Astrocyte (in vitro differentiated cells and primary cell): Measurements from ENCODE around the gene LACRT. TPM values are rescaled to one million over a fixed set of nuclear protein-coding genes. Genes with fewer than 3 reads are reported as not detected.

Source experiments
- DNase-seq: peaks from one replicate; pipeline ENCODE4 v3.0.0-alpha.2; 2010; ENCODE audit warnings: low read depth
- FAIRE-seq: peaks from 2 replicates; lab custom pipeline; 2011; peaks lifted over from hg19 to GRCh38; lab: Jason Lieb, UNC
- H2AFZ ChIP-seq: 2 replicates; pipeline ENCODE4 v1.6.0; 2012; ENCODE audit warnings: low read depth, low read length, inconsistent platforms
- H3K27ac ChIP-seq: 2 replicates; pipeline ENCODE4 v1.5.1; 2011; ENCODE audit warnings: low read depth, low read length, inconsistent platforms
- H3K27me3 ChIP-seq: 2 replicates; pipeline ENCODE4 v1.6.0; 2011; ENCODE audit warnings: low read length, inconsistent platforms; ENCODE audit not compliant: insufficient read depth
- H3K36me3 ChIP-seq: 2 replicates; pipeline ENCODE4 v1.5.1; 2011; ENCODE audit warnings: low read length, inconsistent platforms; ENCODE audit not compliant: insufficient read depth
- H3K4me1 ChIP-seq: 2 replicates; pipeline ENCODE4 v1.5.1; 2011; ENCODE audit warnings: low read length, inconsistent platforms; ENCODE audit not compliant: insufficient read depth
- H3K4me2 ChIP-seq: 2 replicates; pipeline ENCODE4 v1.6.0; 2012; ENCODE audit warnings: low read length, inconsistent platforms
- H3K4me3 ChIP-seq: 2 replicates; pipeline ENCODE4 v1.5.1; 2011; ENCODE audit warnings: low read depth, mild to moderate bottlenecking, low read length, inconsistent platforms; ENCODE audit not compliant: insufficient read depth
- H3K79me2 ChIP-seq: 2 replicates; pipeline ENCODE4 v1.6.0; 2012; ENCODE audit warnings: mild to moderate bottlenecking, low read length, inconsistent platforms; ENCODE audit not compliant: insufficient read depth
- H3K9ac ChIP-seq: 2 replicates; pipeline ENCODE4 v1.6.0; 2012; ENCODE audit warnings: mild to moderate bottlenecking, low read length, inconsistent platforms
- H3K9me3 ChIP-seq: 2 replicates; pipeline ENCODE4 v1.5.1; 2012; ENCODE audit warnings: low read depth, mild to moderate bottlenecking, low read length, inconsistent platforms; ENCODE audit not compliant: insufficient read depth
- H4K20me1 ChIP-seq: 2 replicates; pipeline ENCODE4 v1.6.0; 2012; ENCODE audit warnings: low read length, inconsistent platforms; ENCODE audit not compliant: insufficient read depth
- H3K27ac Mint-ChIP-seq: one replicate; pipeline ENCODE4 v1.8.0; 2021; ENCODE audit warnings: mild to moderate bottlenecking, mixed read lengths; ENCODE audit not compliant: unreplicated experiment
- H3K27me3 Mint-ChIP-seq: one replicate; pipeline ENCODE4 v1.8.0; 2021; ENCODE audit warnings: low read depth, mixed read lengths; ENCODE audit not compliant: unreplicated experiment
- H3K36me3 Mint-ChIP-seq: one replicate; pipeline ENCODE4 v1.8.0; 2021; ENCODE audit warnings: low read depth, mixed read lengths; ENCODE audit not compliant: unreplicated experiment
- H3K4me1 Mint-ChIP-seq: one replicate; pipeline ENCODE4 v1.8.0; 2021; ENCODE audit warnings: low read depth, mixed read lengths; ENCODE audit not compliant: unreplicated experiment
- H3K4me3 Mint-ChIP-seq: one replicate; pipeline ENCODE4 v1.8.0; 2021; ENCODE audit warnings: mild to moderate bottlenecking, moderate library complexity, mixed read lengths; ENCODE audit not compliant: unreplicated experiment
- H3K9me3 Mint-ChIP-seq: one replicate; pipeline ENCODE4 v1.8.0; 2021; ENCODE audit warnings: mild to moderate bottlenecking, mixed read lengths; ENCODE audit not compliant: unreplicated experiment
- CTCF ChIP-seq: IDR thresholded peaks from 2 replicates; pipeline ENCODE4 v1.5.1; 2011; ENCODE audit warnings: low read depth, mild to moderate bottlenecking, inconsistent platforms, low read length, moderate library complexity; ENCODE audit not compliant: insufficient read depth
- EZH2 ChIP-seq: IDR thresholded peaks from 2 replicates; pipeline ENCODE4 v1.6.1; 2012; ENCODE audit warnings: mild to moderate bottlenecking, low read length, inconsistent platforms; ENCODE audit not compliant: insufficient read depth
- total RNA-seq: library from RNA; stranded (reverse); gene quantifications from 2 replicates; pipeline ENCODE4 v1.2.1, GENCODE V29; 2021

Gene LACRT
- total RNA-seq, 1 donor from 2014 or later = not detected

DNA sequence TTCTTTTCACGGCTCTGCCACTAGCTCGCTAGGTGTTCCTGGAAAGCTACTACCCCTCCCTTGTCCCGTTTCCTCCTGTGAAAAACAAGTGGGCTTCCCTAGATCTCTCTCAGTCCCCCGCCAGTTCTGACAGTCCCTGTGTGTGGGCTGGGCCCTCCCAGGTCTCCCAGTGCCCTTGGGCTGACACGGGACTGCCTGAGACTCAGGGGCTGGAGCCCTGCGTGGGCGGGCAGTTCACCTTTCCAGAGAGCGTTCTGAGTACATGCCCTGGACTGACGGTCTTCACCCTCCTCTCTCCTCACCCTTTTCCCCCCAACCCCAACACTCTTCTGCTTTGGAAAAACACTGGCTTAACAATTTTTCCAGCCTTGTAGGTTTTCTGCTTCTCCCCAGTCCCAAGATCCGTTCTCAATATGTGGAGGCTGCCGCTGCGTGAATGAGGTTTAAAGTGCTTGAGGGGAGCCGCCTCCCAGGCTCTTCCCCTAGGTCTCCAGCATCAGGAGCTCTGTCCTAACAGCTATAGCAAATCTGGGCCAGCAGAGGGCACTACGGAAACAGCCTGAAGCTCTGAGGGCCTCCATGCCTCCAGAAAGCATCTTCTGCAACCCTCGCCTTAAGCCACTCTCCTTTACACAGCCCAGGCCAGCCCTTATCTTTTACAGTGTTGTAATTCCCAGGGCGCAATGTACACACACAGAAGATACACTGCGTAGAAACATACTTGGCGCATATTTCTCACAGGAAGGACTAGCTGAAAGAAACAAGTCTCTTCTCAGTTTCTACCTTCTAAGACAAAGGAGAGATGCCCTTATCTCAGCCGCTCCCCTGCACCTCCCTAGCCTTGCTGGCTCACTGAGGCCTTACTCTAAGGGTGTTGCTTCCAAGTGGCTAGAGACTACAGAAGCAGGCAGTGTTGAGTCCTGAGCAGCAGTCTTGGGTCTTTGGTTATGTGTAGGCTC is 23.9 kb upstream of the LACRT start:
- Histone ChIP-seq H3K27ac (no peak overlapping the region), H3K9me3 (no peaks in the 10 kb centered on the region), H4K20me1 (no peaks in the 10 kb centered on the region), H3K4me3 (no peak overlapping the region), H3K4me2 (no peak overlapping the region), H2AFZ (no peak overlapping the region), H3K9ac (no peak overlapping the region), H3K79me2 (no peaks in the 10 kb centered on the region), H3K4me1 (no peaks in the 10 kb centered on the region), H3K27me3 (no peaks in the 10 kb centered on the region), H3K36me3 (no peaks in the 10 kb centered on the region)
- no peak for FAIRE-seq
- no peak for DNase-seq
- Mint-ChIP-seq H3K36me3 (no peaks in the 10 kb centered on the region), H3K4me1 (no peaks in the 10 kb centered on the region), H3K9me3 (no peaks in the 10 kb centered on the region), H3K27ac (no peak overlapping the region), H3K27me3 (peaks cover 16% of the 10 kb centered on the region), H3K4me3 (no peak overlapping the region)
- peak; percentile 29 for TF ChIP-seq CTCF
- no peak for TF ChIP-seq EZH2

DNA sequence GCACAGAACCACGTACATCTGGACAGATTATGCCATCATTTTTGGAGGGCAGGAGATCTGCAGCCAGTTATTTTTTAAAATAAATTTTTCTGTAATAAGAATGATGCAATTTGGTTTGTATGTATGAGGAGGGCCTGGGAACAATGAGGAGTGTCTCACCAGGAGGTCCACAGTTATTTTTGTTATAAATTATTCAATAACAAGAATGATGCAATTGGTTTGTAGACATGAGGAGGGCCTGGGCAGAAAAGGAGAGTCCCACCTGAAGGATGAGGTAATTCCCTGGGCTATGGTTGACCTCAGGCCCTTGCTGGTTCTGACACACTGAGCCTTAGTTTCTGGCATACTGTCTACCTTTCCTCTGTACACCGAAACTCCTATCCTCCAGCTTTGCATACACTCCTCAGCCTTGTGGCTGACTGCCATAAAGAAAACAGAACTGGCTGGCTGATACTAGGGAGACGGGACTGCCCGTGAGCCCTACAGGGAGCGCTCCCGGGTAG is 22.5 kb upstream of the LACRT start:
- DNase-seq = no peak
- Mint-ChIP-seq H3K9me3 (peaks cover 2% of the 10 kb centered on the region), H3K27ac (no peak overlapping the region), H3K27me3 (peaks cover 22% of the 10 kb centered on the region), H3K36me3 (no peaks in the 10 kb centered on the region), H3K4me1 (no peaks in the 10 kb centered on the region), H3K4me3 (no peak overlapping the region)
- no peaks in the 10 kb centered on the region for H3K27me3 ChIP-seq
- no peak overlapping the region for H3K4me2 ChIP-seq
- no peaks in the 10 kb centered on the region for H3K4me1 ChIP-seq
- no peak overlapping the region for H3K4me3 ChIP-seq
- no peaks in the 10 kb centered on the region for H4K20me1 ChIP-seq
- H3K9ac ChIP-seq = no peak overlapping the region
- no peaks in the 10 kb centered on the region for H3K36me3 ChIP-seq
- no peak for FAIRE-seq
- H2AFZ ChIP-seq = no peak overlapping the region
- H3K27ac ChIP-seq = no peak overlapping the region
- TF ChIP-seq CTCF (no peak), EZH2 (no peak)
- no peaks in the 10 kb centered on the region for H3K9me3 ChIP-seq
- no peaks in the 10 kb centered on the region for H3K79me2 ChIP-seq

DNA sequence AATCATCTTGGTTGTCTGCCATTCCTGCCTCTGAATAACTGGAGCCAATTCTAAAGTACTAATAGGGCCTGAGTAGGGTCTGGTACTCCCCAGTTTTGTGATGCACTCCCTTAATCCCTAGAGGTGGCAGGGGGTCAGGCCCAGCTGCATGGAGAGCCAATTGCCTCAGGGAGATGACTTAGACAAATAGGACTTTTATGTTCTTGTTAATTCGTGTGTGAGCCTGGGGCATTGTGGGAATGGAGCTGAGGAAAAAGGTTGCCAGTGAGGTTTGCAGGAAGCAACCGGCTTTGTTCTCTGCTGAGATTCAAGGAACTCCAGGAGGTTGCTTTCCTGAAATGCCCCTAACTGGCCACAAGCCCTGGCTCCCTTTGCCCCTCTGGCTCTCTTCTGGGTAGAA is 20.2 kb upstream of the LACRT start:
- Mint-ChIP-seq H3K36me3 (no peaks in the 10 kb centered on the region), H3K9me3 (peaks cover 2% of the 10 kb centered on the region), H3K4me1 (no peaks in the 10 kb centered on the region), H3K27ac (no peak overlapping the region), H3K27me3 (peaks cover 22% of the 10 kb centered on the region), H3K4me3 (no peak overlapping the region)
- H4K20me1 ChIP-seq = no peaks in the 10 kb centered on the region
- H3K79me2 ChIP-seq = no peaks in the 10 kb centered on the region
- no peak overlapping the region for H2AFZ ChIP-seq
- no peak overlapping the region for H3K4me2 ChIP-seq
- no peak overlapping the region for H3K4me3 ChIP-seq
- no peak overlapping the region for H3K9ac ChIP-seq
- H3K4me1 ChIP-seq = no peaks in the 10 kb centered on the region
- DNase-seq (no peak), FAIRE-seq (no peak)
- no peaks in the 10 kb centered on the region for H3K36me3 ChIP-seq
- H3K27ac ChIP-seq = no peak overlapping the region
- no peaks in the 10 kb centered on the region for H3K9me3 ChIP-seq
- H3K27me3 ChIP-seq = no peaks in the 10 kb centered on the region
- TF ChIP-seq EZH2 = no peak
- no peak for TF ChIP-seq CTCF
